C4-2B (cell line): ENCODE measurements around the gene ALPL.

Source experiments
- CTCF ChIP-seq: fragments of 450-650 bp; conservative IDR thresholded peaks from 2 replicates; pipeline ENCODE4 v1.5.1; 2017; ENCODE audit warnings: mild to moderate bottlenecking
- ZFX ChIP-seq: fragments of 450-650 bp; IDR thresholded peaks from 2 replicates; pipeline ENCODE4 v1.6.1; 2017

- no peak for TF ChIP-seq CTCF
- no peak for TF ChIP-seq ZFX
These were observed 89.2 kb downstream of the ALPL start for GRCh38 chr1:21598417-21598816.
